H4 (cell line): ENCODE data around the gene BRIP1. TPM values are rescaled to one million over a fixed set of nuclear protein-coding genes. Genes with fewer than 3 reads are reported as not detected.
"Not testable (repeated sequence)": the region's sequence is repeated elsewhere in the genome, so short reads cannot be mapped to it uniquely, and the experiment has no call there.

ENCODE experiments used
- DNase-seq: peaks from one replicate; pipeline ENCODE4 v3.0.0-alpha.2; 2015; ENCODE audit warnings: low spot score
- total RNA-seq: library from RNA; depleted of rRNA; stranded (reverse); fragments of >200 nt; shearing (Covaris generic); gene quantifications from 2 replicates; pipeline ENCODE4 v1.2.3, GENCODE V29; 2014; rRNA removed

Gene BRIP1
- total RNA-seq = 11.3 and 14.6 TPM in 2 replicates

GRCh38 chr17:61862975-61863800, at the start of gene BRIP1:
BRIP1 (minus strand) TSS chr17:61863528; CDS start chr17:61861539, 1,989 bp downstream.
- peak; percentile 96 for DNase-seq

GRCh38 chr17:61908292-61909037, 45.1 kb upstream of the BRIP1 start:
- no peak for DNase-seq

GRCh38 chr17:61907361-61907760, 44.0 kb upstream of the BRIP1 start:
- DNase-seq = no peak

GRCh38 chr17:61904094-61904710, 40.9 kb upstream of the BRIP1 start:
- DNase-seq = no peak

GRCh38 chr17:61903251-61903650, 39.9 kb upstream of the BRIP1 start:
- no peak for DNase-seq

GRCh38 chr17:61897548-61898180, 34.3 kb upstream of the BRIP1 start:
- no peak for DNase-seq

GRCh38 chr17:61895391-61895790, 32.1 kb upstream of the BRIP1 start:
- DNase-seq = no peak

- not testable (repeated sequence) for DNase-seq
Measured at GRCh38 chr17:61894310-61894709, 31.0 kb upstream of the BRIP1 start.

GRCh38 chr17:61887733-61888132, 24.4 kb upstream of the BRIP1 start:
- not testable (repeated sequence) for DNase-seq

- peak; percentile 20 for DNase-seq
Measured at GRCh38 chr17:61885865-61886264, 22.5 kb upstream of the BRIP1 start.

- DNase-seq = no peak
Measured at GRCh38 chr17:61884864-61885263, 21.5 kb upstream of the BRIP1 start.

GRCh38 chr17:61880589-61881102, 17.3 kb upstream of the BRIP1 start:
- no peak for DNase-seq

GRCh38 chr17:61878984-61879612, 15.8 kb upstream of the BRIP1 start:
- DNase-seq = no peak

GRCh38 chr17:61878520-61878919, 15.2 kb upstream of the BRIP1 start:
- no peak for DNase-seq

GRCh38 chr17:61877837-61878236, 14.5 kb upstream of the BRIP1 start:
- no peak for DNase-seq

- no peak for DNase-seq
Measured at GRCh38 chr17:61875804-61876203, 12.5 kb upstream of the BRIP1 start.

- no peak for DNase-seq
Measured at GRCh38 chr17:61875285-61875684, 12.0 kb upstream of the BRIP1 start.

GRCh38 chr17:61874075-61874474, 10.7 kb upstream of the BRIP1 start:
- DNase-seq = no peak

GRCh38 chr17:61872099-61872498, 8.8 kb upstream of the BRIP1 start:
- no peak for DNase-seq

- no peak for DNase-seq
Measured at GRCh38 chr17:61869138-61869537, 5.8 kb upstream of the BRIP1 start.

GRCh38 chr17:61868074-61868473, 4.7 kb upstream of the BRIP1 start:
- no peak for DNase-seq
